GM21447 (cell line): ENCODE data around the gene GRIA1.

Source experiments
- ATAC-seq: cut with Tn5 transposase; IDR thresholded peaks from one replicate; pipeline ENCODE4 v1.9.1; 2021; ENCODE audit not compliant: unreplicated experiment

GRIA1 gene

GRCh38 chr5:153654504-153655200 lies 164.2 kb downstream of the GRIA1 start:
- no peak for ATAC-seq

GRCh38 chr5:153655201-153655510 lies 164.7 kb downstream of the GRIA1 start:
- ATAC-seq, result no peak

GRCh38 chr5:153658149-153658548 lies 167.7 kb downstream of the GRIA1 start:
- ATAC-seq, result no peak

GRCh38 chr5:153658606-153659005 lies 168.1 kb downstream of the GRIA1 start:
- no peak for ATAC-seq

GRCh38 chr5:153659039-153659736 lies 168.7 kb downstream of the GRIA1 start:
- ATAC-seq, result no peak

- no peak for ATAC-seq
These were observed 170.4 kb downstream of the GRIA1 start for GRCh38 chr5:153660919-153661318.

GRCh38 chr5:153661897-153662296 lies 171.4 kb downstream of the GRIA1 start:
- ATAC-seq, result no peak

GRCh38 chr5:153670101-153670500 lies 179.6 kb downstream of the GRIA1 start:
- ATAC-seq, result no peak

- no peak for ATAC-seq
These were observed 181.3 kb downstream of the GRIA1 start for GRCh38 chr5:153671653-153672346.

GRCh38 chr5:153672347-153673090 lies 182.0 kb downstream of the GRIA1 start:
- ATAC-seq, result no peak

GRCh38 chr5:153674356-153674755 lies 183.9 kb downstream of the GRIA1 start:
- ATAC-seq, result no peak

- no peak for ATAC-seq
These were observed 185.9 kb downstream of the GRIA1 start for GRCh38 chr5:153676406-153676805.

- no peak for ATAC-seq
These were observed 186.4 kb downstream of the GRIA1 start for GRCh38 chr5:153676821-153677220.

GRCh38 chr5:153678617-153679329 lies 188.3 kb downstream of the GRIA1 start:
- no peak for ATAC-seq

- no peak for ATAC-seq
These were observed 199.8 kb downstream of the GRIA1 start for GRCh38 chr5:153690236-153690635.

- ATAC-seq, result no peak
These were observed 205.8 kb downstream of the GRIA1 start for GRCh38 chr5:153696256-153696655.

- ATAC-seq, result no peak
These were observed 208.6 kb downstream of the GRIA1 start for GRCh38 chr5:153699035-153699434.

GRCh38 chr5:153700940-153701339 lies 210.5 kb downstream of the GRIA1 start:
- ATAC-seq, result no peak

- ATAC-seq, result no peak
These were observed 211.8 kb downstream of the GRIA1 start for GRCh38 chr5:153702265-153702664.

- no peak for ATAC-seq
These were observed 213.6 kb downstream of the GRIA1 start for GRCh38 chr5:153704110-153704509.

GRCh38 chr5:153707626-153708025 lies 217.2 kb downstream of the GRIA1 start:
- ATAC-seq, result no peak
